HEK293 (cell line): ENCODE measurements around the gene MAS1.

Experiments
- CTCF ChIA-PET: fragments of 350-600 bp; formaldehyde crosslinking; extraction: SDS; loops from one replicate; lab custom pipeline; 2021; ENCODE audit warnings: antibody characterized with exemption; lab: Yijun Ruan, JAX
- POLR2A ChIA-PET: fragments of 300-600 bp; formaldehyde crosslinking; extraction: SDS; loops from one replicate; lab custom pipeline; 2020; ENCODE audit warnings: antibody characterized with exemption, inconsistent platforms; lab: Yijun Ruan, JAX
- H3K27ac ChIP-seq: fragments of 200-500 bp; sonication (Bioruptor generic); 2 replicates; pipeline ENCODE4 v1.5.1; 2014; ENCODE audit warnings: low read depth, low read length, control low read depth, inconsistent platforms; ENCODE audit errors: extremely low read depth
- H3K36me3 ChIP-seq, 2 experiments: fragments of 200-500 bp in 1 of 2; sonication (Bioruptor generic) in 1 of 2; 1 replicate in 1 of 2; 2 replicates in 1 of 2; pipeline ENCODE4 v1.5.1; 2014 to 2017; ENCODE audit warnings: inconsistent platforms in 2 of 2, low read length in 2 of 2; ENCODE audit not compliant: control insufficient read depth in 2 of 2, insufficient read depth in 1 of 2
- H3K4me1 ChIP-seq: fragments of 200-500 bp; sonication (Bioruptor generic); 2 replicates; pipeline ENCODE4 v1.5.1; 2014; ENCODE audit warnings: mild to moderate bottlenecking, low read length, inconsistent platforms; ENCODE audit not compliant: control insufficient read depth, insufficient read depth
- H3K4me3 ChIP-seq: 2 replicates; pipeline ENCODE4 v1.5.1; 2011; ENCODE audit warnings: low read depth, mild to moderate bottlenecking, control low read depth, low read length, moderate library complexity
- H3K9me3 ChIP-seq: fragments of 200-500 bp; sonication (Bioruptor generic); 2 replicates; pipeline ENCODE4 v1.5.1; 2014; ENCODE audit warnings: low read depth, low read length, inconsistent platforms; ENCODE audit not compliant: control insufficient read depth, insufficient read depth
- KLF1 ChIP-seq: fragments of 450-650 bp; formaldehyde crosslinking; IDR thresholded peaks from 2 replicates; pipeline ENCODE4 v1.5.1; 2016; ENCODE audit warnings: missing biosample characterization, missing genetic modification characterization
- PATZ1 ChIP-seq: fragments of 450-650 bp; formaldehyde crosslinking; IDR thresholded peaks from 2 replicates; pipeline ENCODE4 v1.5.1; 2016; ENCODE audit warnings: missing biosample characterization, missing genetic modification characterization
- PRDM10 ChIP-seq: fragments of 450-650 bp; formaldehyde crosslinking; IDR thresholded peaks from 2 replicates; pipeline ENCODE4 v1.5.1; 2016; ENCODE audit warnings: missing biosample characterization, missing genetic modification characterization
- PRDM6 ChIP-seq: fragments of 450-650 bp; formaldehyde crosslinking; IDR thresholded peaks from 2 replicates; pipeline ENCODE4 v1.5.1; 2017; ENCODE audit warnings: missing biosample characterization, missing genetic modification characterization
- TCF7L2 ChIP-seq: IDR thresholded peaks from 2 replicates; pipeline ENCODE4 v1.6.1; 2011; ENCODE audit warnings: low read depth, mild to moderate bottlenecking, inconsistent platforms, low read length, moderate library complexity, borderline replicate concordance
- ZBTB11 ChIP-seq: fragments of 450-650 bp; formaldehyde crosslinking; conservative IDR thresholded peaks from 2 replicates; pipeline ENCODE4 v1.5.1; 2016; ENCODE audit warnings: low read depth, missing biosample characterization, missing genetic modification characterization
- ZBTB20 ChIP-seq: fragments of 450-650 bp; formaldehyde crosslinking; IDR thresholded peaks from 2 replicates; pipeline ENCODE4 v1.5.1; 2016; ENCODE audit warnings: missing biosample characterization, missing genetic modification characterization
- ZNF146 ChIP-seq: fragments of 450-650 bp; formaldehyde crosslinking; IDR thresholded peaks from 2 replicates; pipeline ENCODE4 v1.5.1; 2016; ENCODE audit warnings: missing biosample characterization, missing genetic modification characterization
- ZNF214 ChIP-seq: fragments of 450-650 bp; formaldehyde crosslinking; IDR thresholded peaks from 2 replicates; pipeline ENCODE4 v1.5.1; 2017; ENCODE audit warnings: missing biosample characterization, mild to moderate bottlenecking, missing genetic modification characterization, borderline replicate concordance
- ZNF274 ChIP-seq, 2 experiments: fragments of 200-500 bp in 1 of 2; fragments of 450-650 bp in 1 of 2; sonication (Bioruptor generic) in 1 of 2; formaldehyde crosslinking in 1 of 2; IDR thresholded peaks; 2 replicates each; pipeline versions ENCODE4 v1.5.1 to v1.6.1; 2014 to 2016; ENCODE audit warnings: borderline replicate concordance in 1 of 2, inconsistent platforms in 1 of 2, low read length in 1 of 2, missing biosample characterization in 1 of 2, missing genetic modification characterization in 1 of 2
- ZNF280D ChIP-seq: fragments of 450-650 bp; formaldehyde crosslinking; IDR thresholded peaks from 2 replicates; pipeline ENCODE4 v1.5.1; 2016; ENCODE audit warnings: missing biosample characterization, missing genetic modification characterization
- ZNF366 ChIP-seq: fragments of 450-650 bp; formaldehyde crosslinking; conservative IDR thresholded peaks from 2 replicates; pipeline ENCODE4 v1.5.1; 2016; ENCODE audit warnings: missing biosample characterization, missing genetic modification characterization
- ZNF488 ChIP-seq: fragments of 450-650 bp; formaldehyde crosslinking; IDR thresholded peaks from 2 replicates; pipeline ENCODE4 v1.5.1; 2016; ENCODE audit warnings: missing biosample characterization, missing genetic modification characterization
- ZNF530 ChIP-seq: fragments of 450-650 bp; formaldehyde crosslinking; IDR thresholded peaks from 2 replicates; pipeline ENCODE4 v1.5.1; 2016; ENCODE audit warnings: low read depth, missing biosample characterization, missing genetic modification characterization
- ZNF621 ChIP-seq: fragments of 450-650 bp; formaldehyde crosslinking; IDR thresholded peaks from 2 replicates; pipeline ENCODE4 v1.5.1; 2017; ENCODE audit warnings: missing biosample characterization, missing genetic modification characterization
- ZNF654 ChIP-seq: fragments of 450-650 bp; formaldehyde crosslinking; IDR thresholded peaks from 2 replicates; pipeline ENCODE4 v1.5.1; 2016; ENCODE audit warnings: low read depth, missing biosample characterization, missing genetic modification characterization
- ZNF664 ChIP-seq: fragments of 450-650 bp; formaldehyde crosslinking; IDR thresholded peaks from 2 replicates; pipeline ENCODE4 v1.5.1; 2016; ENCODE audit warnings: missing biosample characterization, missing genetic modification characterization
- ZNF785 ChIP-seq: fragments of 450-650 bp; formaldehyde crosslinking; IDR thresholded peaks from 2 replicates; pipeline ENCODE4 v1.5.1; 2016; ENCODE audit warnings: missing biosample characterization, missing genetic modification characterization
- ZNF837 ChIP-seq: fragments of 450-650 bp; formaldehyde crosslinking; IDR thresholded peaks from 2 replicates; pipeline ENCODE4 v1.5.1; 2016; ENCODE audit warnings: missing biosample characterization, missing genetic modification characterization

The MAS1 gene

GRCh38 chr6:159893064-159893463 lies 2.3 kb downstream of the MAS1 start:
- Histone ChIP-seq H3K4me3 (no peak overlapping the region), H3K27ac (no peak overlapping the region), H3K9me3 (no peaks in the 10 kb centered on the region), H3K36me3 (no peaks in the 10 kb centered on the region), H3K4me1 (no peaks in the 10 kb centered on the region)
- ChIA-PET CTCF (no interaction called here), POLR2A (no interaction called here)
- TF ChIP-seq ZBTB20 (tag by site-specific recombination) (no peak), ZNF280D (tag by site-specific recombination) (no peak), PATZ1 (no peak), ZNF366 (tag by site-specific recombination) (no peak), ZNF785 (no peak), ZNF621 (tag by site-specific recombination) (no peak), ZNF146 (tag by site-specific recombination) (no peak), ZNF654 (no peak), ZBTB11 (no peak), TCF7L2 (no peak), KLF1 (tag by site-specific recombination) (no peak), ZNF837 (tag by site-specific recombination) (no peak), ZNF664 (tag by site-specific recombination) (no peak), PRDM6 (tag by site-specific recombination) (no peak), ZNF274 (IDR thresholded peaks at IDR 0.05; ENCODE audit: low read length) (no peak), ZNF274 (tag by site-specific recombination; IDR thresholded peaks at IDR 0.05; ENCODE audit: borderline replicate concordance) (no peak), ZNF530 (no peak)

GRCh38 chr6:159894991-159895390 lies 4.2 kb downstream of the MAS1 start:
- ChIA-PET POLR2A (no interaction called here), CTCF (no interaction called here)
- H3K27ac ChIP-seq, result no peak overlapping the region
- H3K4me1 ChIP-seq, result no peaks in the 10 kb centered on the region
- no peaks in the 10 kb centered on the region for H3K36me3 ChIP-seq
- H3K4me3 ChIP-seq, result no peak overlapping the region
- no peaks in the 10 kb centered on the region for H3K9me3 ChIP-seq
- TF ChIP-seq KLF1 (tag by site-specific recombination) (no peak), ZNF488 (no peak), ZNF214 (no peak), PRDM10 (tag by site-specific recombination) (no peak)
